H1 (cell line): ENCODE measurements around the gene PCDHA10. TPM values are rescaled to one million over a fixed set of nuclear protein-coding genes. Genes with fewer than 3 reads are reported as not detected.

ENCODE experiments used
- CTCF ChIA-PET: fragments of 300-600 bp; sonication (Branson Sonifier 250); formaldehyde crosslinking; loops from one replicate; lab custom pipeline; 2021; ENCODE audit not compliant: partially characterized antibody; lab: Charles Lee
- POLR2A ChIA-PET: fragments of 300-600 bp; sonication (Branson Sonifier 250); formaldehyde crosslinking; loops from one replicate; lab custom pipeline; 2021; ENCODE audit warnings: inconsistent platforms; ENCODE audit not compliant: partially characterized antibody; lab: Charles Lee
- DNase-seq, 2 experiments: peaks; one replicate each; pipeline versions ENCODE4 v3.0.0 to v3.0.0-alpha.2; 2010 to 2022; ENCODE audit warnings: low spot score in 2 of 2, low read depth in 1 of 2, mixed read lengths in 1 of 2
- FAIRE-seq: peaks from 2 replicates; lab custom pipeline; 2011; peaks lifted over from hg19 to GRCh38; lab: Jason Lieb, UNC
- H2AFZ ChIP-seq: 2 replicates; pipeline ENCODE4 v1.8.1; 2012; ENCODE audit warnings: low read length, inconsistent platforms
- H2AK5ac ChIP-seq: 2 replicates; pipeline ENCODE4 v1.6.1; 2013; ENCODE audit warnings: low read depth, low read length
- H2BK120ac ChIP-seq: replicated peaks from 2 replicates; pipeline ENCODE3; 2013; ENCODE audit warnings: low read depth, low read length, inconsistent platforms
- H2BK12ac ChIP-seq: 2 replicates; pipeline ENCODE4 v1.6.1; 2013; ENCODE audit warnings: low read depth, low read length
- H2BK15ac ChIP-seq: 2 replicates; pipeline ENCODE4 v1.6.1; 2013; ENCODE audit warnings: low read length
- H2BK20ac ChIP-seq: 2 replicates; pipeline ENCODE4 v1.6.1; 2013; ENCODE audit warnings: low read length
- H2BK5ac ChIP-seq: 2 replicates; pipeline ENCODE4 v1.6.1; 2013; ENCODE audit warnings: low read depth, low read length
- H3K14ac ChIP-seq: 2 replicates; pipeline ENCODE4 v1.6.1; 2013; ENCODE audit warnings: inconsistent platforms; ENCODE audit not compliant: insufficient read length
- H3K18ac ChIP-seq: 2 replicates; pipeline ENCODE4 v1.6.1; 2013; ENCODE audit warnings: low read length; ENCODE audit errors: extremely low read depth
- H3K23ac ChIP-seq: 2 replicates; pipeline ENCODE4 v1.6.1; 2013; ENCODE audit warnings: inconsistent platforms; ENCODE audit not compliant: insufficient read length
- H3K23me2 ChIP-seq: 2 replicates; pipeline ENCODE4 v1.6.1; 2013; ENCODE audit warnings: low read depth, low read length
- H3K27ac ChIP-seq: 2 replicates; pipeline ENCODE4 v1.6.1; 2011; ENCODE audit warnings: low read depth, low read length, inconsistent platforms
- H3K27me3 ChIP-seq, 4 experiments: replicated peaks in 1 of 4; 1 replicate in 1 of 4; 2 replicates in 3 of 4; pipeline versions ENCODE4 v1.6.1 to v1.8.1; 2011 to 2013; ENCODE audit warnings: low read length in 3 of 4, mild to moderate bottlenecking in 3 of 4, inconsistent platforms in 2 of 4, mixed read lengths in 2 of 4, moderate library complexity in 1 of 4; ENCODE audit not compliant: control insufficient read depth in 3 of 4, insufficient read depth in 3 of 4; ENCODE audit errors: extremely low read depth in 1 of 4
- H3K36me3 ChIP-seq, 4 experiments: 2 replicates each; pipeline versions ENCODE4 v1.6.1 to v1.8.1; 2011 to 2013; ENCODE audit warnings: mild to moderate bottlenecking in 4 of 4, low read length in 3 of 4, moderate library complexity in 2 of 4, control low read depth in 1 of 4, inconsistent platforms in 1 of 4; ENCODE audit not compliant: insufficient read depth in 4 of 4, control insufficient read depth in 2 of 4
- H3K4ac ChIP-seq: replicated peaks from 2 replicates; pipeline ENCODE3; 2013; ENCODE audit warnings: low read length, low read depth, mixed read lengths, inconsistent platforms; ENCODE audit not compliant: insufficient read length
- H3K4me1 ChIP-seq, 4 experiments: replicated peaks in 1 of 4; 1 replicate in 1 of 4; 2 replicates in 3 of 4; pipeline versions ENCODE4 v1.6.1 to v1.8.1; 2011 to 2013; ENCODE audit warnings: low read length in 3 of 4, inconsistent platforms in 2 of 4, mixed read lengths in 1 of 4; ENCODE audit not compliant: insufficient read depth in 4 of 4, control insufficient read depth in 3 of 4
- H3K4me2 ChIP-seq, 2 experiments: 2 replicates each; pipeline versions ENCODE4 v1.6.1 to v1.8.1; 2011 to 2013; ENCODE audit warnings: low read depth in 2 of 2, low read length in 2 of 2, control low read depth in 1 of 2, inconsistent platforms in 1 of 2, mild to moderate bottlenecking in 1 of 2; ENCODE audit not compliant: insufficient read depth in 1 of 2
- H3K4me3 ChIP-seq, 4 experiments: fragments of 200-600, 300-600 bp in 1 of 4; sonication (generic), shearing (Covaris generic), sonication (Bioruptor Twin) in 1 of 4; 2 replicates each; pipeline versions ENCODE4 v1.5.1 to v1.8.1; 2011 to 2016; ENCODE audit warnings: low read length in 4 of 4, low read depth in 3 of 4, control low read depth in 2 of 4, inconsistent platforms in 2 of 4, mild to moderate bottlenecking in 2 of 4, mixed read lengths in 1 of 4, moderate library complexity in 1 of 4; ENCODE audit not compliant: insufficient read depth in 2 of 4; ENCODE audit errors: extremely low read depth in 1 of 4
- H3K56ac ChIP-seq: replicated peaks from 2 replicates; pipeline ENCODE3; 2013; ENCODE audit warnings: low read depth, mild to moderate bottlenecking, mixed read lengths, low read length, inconsistent platforms; ENCODE audit not compliant: insufficient read length
- H3K79me1 ChIP-seq: 2 replicates; pipeline ENCODE4 v1.6.1; 2013; ENCODE audit warnings: low read depth, low read length, control low read depth
- H3K79me2 ChIP-seq, 2 experiments: 2 replicates each; pipeline versions ENCODE4 v1.6.1 to v1.8.1; 2012 to 2013; ENCODE audit warnings: low read length in 2 of 2, mild to moderate bottlenecking in 2 of 2, inconsistent platforms in 1 of 2; ENCODE audit not compliant: insufficient read depth in 2 of 2, control insufficient read depth in 1 of 2
- H3K9ac ChIP-seq, 4 experiments: replicated peaks in 1 of 4; 1 replicate in 1 of 4; 2 replicates in 3 of 4; pipeline versions ENCODE4 v1.6.1 to v1.8.1; 2011 to 2013; ENCODE audit warnings: low read depth in 3 of 4, low read length in 3 of 4, control low read depth in 2 of 4, mild to moderate bottlenecking in 2 of 4, moderate library complexity in 2 of 4, inconsistent platforms in 1 of 4; ENCODE audit errors: extremely low read depth in 1 of 4
- H3K9me3 ChIP-seq, 2 experiments: 2 replicates each; pipeline versions ENCODE4 v1.6.1 to v1.8.1; 2012 to 2013; ENCODE audit warnings: mild to moderate bottlenecking in 2 of 2, moderate library complexity in 2 of 2, control low read depth in 1 of 2, inconsistent platforms in 1 of 2, low read depth in 1 of 2, low read length in 1 of 2, mixed read lengths in 1 of 2; ENCODE audit not compliant: insufficient read depth in 2 of 2
- H4K20me1 ChIP-seq, 2 experiments: replicated peaks in 1 of 2; 2 replicates each; pipeline versions ENCODE3 to v1.8.1; 2011 to 2013; ENCODE audit warnings: inconsistent platforms in 2 of 2, low read length in 2 of 2, mild to moderate bottlenecking in 1 of 2; ENCODE audit not compliant: insufficient read depth in 2 of 2, control insufficient read depth in 1 of 2
- H4K5ac ChIP-seq: 2 replicates; pipeline ENCODE4 v1.6.1; 2013; ENCODE audit warnings: low read length, low read depth, mixed read lengths, inconsistent platforms; ENCODE audit not compliant: insufficient read length
- H4K8ac ChIP-seq: 2 replicates; pipeline ENCODE4 v1.8.0; 2013; ENCODE audit warnings: mild to moderate bottlenecking, moderate library complexity, low read length, inconsistent platforms; ENCODE audit not compliant: insufficient read depth; ENCODE audit errors: extremely low read depth
- H4K91ac ChIP-seq: replicated peaks from 2 replicates; pipeline ENCODE3; 2013; ENCODE audit warnings: low read length, mixed read lengths, inconsistent platforms; ENCODE audit not compliant: insufficient read length
- BCL11A ChIP-seq, 2 experiments: IDR thresholded peaks; one replicate each; pipeline ENCODE4 v1.6.1; 2011; ENCODE audit warnings: low read depth in 2 of 2, low read length in 2 of 2, mild to moderate bottlenecking in 2 of 2
- CBX5 ChIP-seq: fragments of 300-800, 300-1000 bp; sonication (generic); IDR thresholded peaks from 2 replicates; pipeline ENCODE4 v1.7.1; 2016; ENCODE audit warnings: antibody characterized with exemption, low read length, low read depth
- EP300 ChIP-seq, 2 experiments: IDR thresholded peaks; 1 replicate in 1 of 2; 2 replicates in 1 of 2; pipeline ENCODE4 v1.6.1; 2011 to 2012; ENCODE audit warnings: low read depth in 2 of 2, low read length in 2 of 2, mild to moderate bottlenecking in 2 of 2, borderline replicate concordance in 1 of 2, inconsistent platforms in 1 of 2, moderate library complexity in 1 of 2
- FOSL1 ChIP-seq: IDR thresholded peaks from 2 replicates; pipeline ENCODE4 v1.6.1; 2011; ENCODE audit warnings: mild to moderate bottlenecking, low read depth, low read length, moderate library complexity; ENCODE audit not compliant: insufficient read depth
- KDM4A ChIP-seq: IDR thresholded peaks from one replicate; pipeline ENCODE4 v1.7.1; 2012; ENCODE audit warnings: low read depth, mild to moderate bottlenecking, moderate library complexity, low read length, inconsistent platforms; ENCODE audit not compliant: severe bottlenecking
- PHF8 ChIP-seq: fragments of 200-600 bp; sonication (generic); conservative IDR thresholded peaks from 2 replicates; pipeline ENCODE4 v1.7.1; 2012; ENCODE audit warnings: low read depth, mild to moderate bottlenecking, inconsistent platforms, low read length, moderate library complexity
- POU5F1 ChIP-seq: IDR thresholded peaks from 2 replicates; pipeline ENCODE4 v1.6.1; 2011; ENCODE audit warnings: low read depth, mild to moderate bottlenecking, low read length, moderate library complexity
- SIRT6 ChIP-seq: IDR thresholded peaks from one replicate; pipeline ENCODE4 v1.7.1; 2012; ENCODE audit warnings: low read length, inconsistent platforms
- SP2 ChIP-seq: IDR thresholded peaks from 2 replicates; pipeline ENCODE4 v1.6.1; 2012; ENCODE audit warnings: mild to moderate bottlenecking, low read length, inconsistent platforms
- TAF7 ChIP-seq: optimal IDR thresholded peaks from 2 replicates; pipeline ENCODE3; 2011; ENCODE audit warnings: low read depth, mild to moderate bottlenecking, inconsistent platforms, low read length, moderate library complexity, borderline replicate concordance
- TCF12 ChIP-seq: IDR thresholded peaks from 2 replicates; pipeline ENCODE4 v1.6.1; 2011; ENCODE audit warnings: low read depth, mild to moderate bottlenecking, low read length
- YY1 ChIP-seq: IDR thresholded peaks from 2 replicates; pipeline ENCODE4 v1.6.1; 2011; ENCODE audit warnings: low read depth, mild to moderate bottlenecking, low read length
- ZNF274 ChIP-seq: IDR thresholded peaks from 2 replicates; pipeline ENCODE4 v1.7.0; 2012; ENCODE audit warnings: low read length, borderline replicate concordance; ENCODE audit errors: extremely low read depth
- WGBS, 2 experiments: shearing (Covaris generic) in 1 of 2; methylation state at CpG; one replicate each; pipeline versions ENCODE4 v1.1.6 to v1.1.7; 2013 to 2015; ENCODE audit warnings: low lambda C conversion rate in 2 of 2, mixed read lengths in 2 of 2, inconsistent platforms in 1 of 2, low coverage in 1 of 2, missing lambda C conversion rate in 1 of 2; ENCODE audit not compliant: insufficient replicate concordance in 2 of 2, insufficient coverage in 1 of 2, insufficient read length in 1 of 2; ENCODE audit errors: extremely low coverage in 1 of 2, missing lambda C conversion rate in 1 of 2; 5-methylcytosine and 5-hydroxymethylcytosine counted together
- polyA plus RNA-seq, 7 experiments: library from polyadenylated mRNA; depleted of rRNA in 3 of 7; stranded (reverse) in 5 of 7; unstranded in 2 of 7; fragments of >200 nt in 5 of 7; fragments of 200-250 nt in 2 of 7; gene quantifications; 1 replicate in 5 of 7; 2 replicates in 1 of 7; 4 replicates in 1 of 7; pipeline versions ENCODE4 v1.2.1 to v1.2.3, GENCODE V29; 2011 to 2013; ENCODE audit warnings: missing spikeins in 2 of 7, mixed read lengths in 2 of 7
- total RNA-seq: library from RNA; stranded (reverse); fragmentation: NEBNext Ultra II Directional; extraction: Animal tissue kit (Norgen Biotek cat#: 25700); gene quantifications from 2 replicates; pipeline ENCODE4 v1.2.1, GENCODE V29; 2021
- TF ChIP-seq, protein P1 (sequence below): IDR thresholded peaks from 2 replicates; pipeline ENCODE4 v1.6.1; 2012; ENCODE audit warnings: inconsistent platforms

Gene PCDHA10
- total and polyA plus RNA-seq, 2 of the 8 experiments (the other 6 are each of a cell fraction or from before 2014, with no cell fraction given) = 2.8 to 5.4 TPM

DNA sequence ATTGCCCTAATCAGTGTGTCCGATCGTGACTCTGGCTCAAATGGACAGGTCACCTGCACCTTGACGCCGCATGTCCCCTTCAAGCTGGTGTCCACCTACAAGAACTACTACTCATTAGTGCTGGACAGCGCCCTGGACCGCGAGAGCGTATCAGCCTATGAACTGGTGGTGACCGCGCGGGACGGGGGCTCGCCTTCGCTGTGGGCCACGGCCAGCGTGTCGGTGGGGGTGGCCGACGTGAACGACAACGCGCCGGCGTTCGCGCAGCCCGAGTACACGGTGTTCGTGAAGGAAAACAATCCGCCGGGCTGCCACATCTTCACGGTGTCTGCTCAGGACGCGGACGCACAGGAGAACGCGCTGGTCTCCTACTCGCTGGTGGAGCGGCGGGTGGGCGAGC, 27.7 kb downstream of the PCDHA10 start:
- Histone ChIP-seq H2AK5ac (no peak overlapping the region), H2BK120ac (no peak overlapping the region), H3K4me2 (no peak overlapping the region; a peak in 1 of 4 replicates), H3K79me2 (no peaks in the 10 kb centered on the region; a peak in 1 of 4 replicates), H2BK20ac (peak overlapping the region; percentile 43; the same call in 1 of the 2 replicates), H3K9ac (no peak overlapping the region), H2BK5ac (no peak overlapping the region), H3K27me3 (no peaks in the 10 kb centered on the region), H3K14ac (no peak overlapping the region), H3K36me3 (peaks cover 0 to 5% (median 0%) of the 10 kb centered on the region in 4 experiments; a peak in 1 of 8 replicates), H3K4me3 (no peak overlapping the region), H2BK12ac (no peak overlapping the region), H2AFZ (no peak overlapping the region), H3K9me3 (no peaks in the 10 kb centered on the region; a peak in 1 of 4 replicates), H3K79me1 (no peaks in the 10 kb centered on the region; the same call in 1 of the 2 replicates), H4K91ac (no peak overlapping the region), H3K27ac (no peak overlapping the region), H4K8ac (no peak overlapping the region), H3K56ac (no peak overlapping the region), H4K20me1 (peaks cover 0 to 5% of the 10 kb centered on the region in 2 experiments), H3K18ac (no peak overlapping the region), H3K23me2 (no peaks in the 10 kb centered on the region), H2BK15ac (no peak overlapping the region), H3K4ac (no peak overlapping the region), H3K23ac (no peak overlapping the region), H3K4me1 (no peaks in the 10 kb centered on the region), H4K5ac (no peak overlapping the region)
- DNase-seq = no peak
- POLR2A ChIA-PET = interaction anchor here (0.7 to 2.7 kb wide), 2 partner anchors 42 to 157 kb away, joined by 3 to 17 read pairs; partner anchors contain the start of gene PCDHAC1
- CTCF ChIA-PET = interaction anchor here (0.6 to 7.5 kb wide), 23 partner anchors 10 to 299 kb away, joined by 3 to 95 read pairs (median 6); partner anchors contain the start of genes PCDHA4, PCDHA6, PCDHAC1 and PCDHAC2
- WGBS, 2 experiments = 96% methylated on average over 27 of the region's 41 CpGs; no CpG with 5 or more reads in 1 of the 2 experiments
- FAIRE-seq = no peak
- TF ChIP-seq POU5F1 (no peak), PHF8 (no peak), YY1 (no peak), KDM4A (no peak), TAF7 (no peak), FOSL1 (no peak), BCL11A (IDR thresholded peaks at IDR 0.05; ENCODE audit: low read depth in 2 of 2, low read length in 2 of 2) (no peak), TCF12 (no peak), SP2 (no peak), ZNF274 (no peak), EP300 (IDR thresholded peaks at IDR 0.05; ENCODE audit: borderline replicate concordance in 1 of 2, low read depth in 2 of 2, low read length in 2 of 2) (no peak), CBX5 (no peak), SIRT6 (no peak)
- TF ChIP-seq, protein P1, sequence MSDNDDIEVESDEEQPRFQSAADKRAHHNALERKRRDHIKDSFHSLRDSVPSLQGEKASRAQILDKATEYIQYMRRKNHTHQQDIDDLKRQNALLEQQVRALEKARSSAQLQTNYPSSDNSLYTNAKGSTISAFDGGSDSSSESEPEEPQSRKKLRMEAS = no peak
